Colon (tissue), 2 donors: ENCODE results near the gene ITGAV.

Experiments used
- FAIRE-seq: peaks from 2 replicates; lab custom pipeline; 2012; peaks lifted over from hg19 to GRCh38; lab: Jason Lieb, UNC
- donor health status: control.
- donor health status: control.

ITGAV gene

GRCh38 chr2:186612555-186613440 lies 22.9 kb downstream of the ITGAV start:
- FAIRE-seq = peak; percentile 24

- FAIRE-seq = peak; percentile 28
Observed at GRCh38 chr2:186614373-186614772, 24.5 kb downstream of the ITGAV start.

- no peak for FAIRE-seq
Observed at GRCh38 chr2:186617148-186617547, 27.3 kb downstream of the ITGAV start.

- FAIRE-seq = no peak
Observed at GRCh38 chr2:186617771-186618170, 27.9 kb downstream of the ITGAV start.

GRCh38 chr2:186618696-186619095 lies 28.8 kb downstream of the ITGAV start:
- FAIRE-seq = no peak

- no peak for FAIRE-seq
Observed at GRCh38 chr2:186623084-186623483, 33.2 kb downstream of the ITGAV start.

- FAIRE-seq = no peak
Observed at GRCh38 chr2:186624276-186624675, 34.4 kb downstream of the ITGAV start.

GRCh38 chr2:186629250-186629996 lies 39.6 kb downstream of the ITGAV start:
- no peak for FAIRE-seq

GRCh38 chr2:186632417-186632816 lies 42.6 kb downstream of the ITGAV start:
- FAIRE-seq = no peak

GRCh38 chr2:186634701-186635100 lies 44.8 kb downstream of the ITGAV start:
- no peak for FAIRE-seq

GRCh38 chr2:186636800-186637496 lies 47.1 kb downstream of the ITGAV start:
- peak; percentile 28 for FAIRE-seq

GRCh38 chr2:186637497-186637800 lies 47.6 kb downstream of the ITGAV start:
- no peak for FAIRE-seq

- FAIRE-seq = no peak
Observed at GRCh38 chr2:186639939-186640338, 50.1 kb downstream of the ITGAV start.

- no peak for FAIRE-seq
Observed at GRCh38 chr2:186641132-186641806, 51.4 kb downstream of the ITGAV start.

GRCh38 chr2:186641807-186642321 lies 52.0 kb downstream of the ITGAV start:
- peak; percentile 49 for FAIRE-seq

GRCh38 chr2:186644791-186645190 lies 54.9 kb downstream of the ITGAV start:
- no peak for FAIRE-seq

- no peak for FAIRE-seq
Observed at GRCh38 chr2:186645999-186646398, 56.1 kb downstream of the ITGAV start.

- FAIRE-seq = no peak
Observed at GRCh38 chr2:186648130-186648529, 58.3 kb downstream of the ITGAV start.

GRCh38 chr2:186653511-186653910 lies 63.7 kb downstream of the ITGAV start:
- FAIRE-seq = no peak

- peak; percentile 88 for FAIRE-seq
Observed at GRCh38 chr2:186659383-186659782, 69.5 kb downstream of the ITGAV start.

- FAIRE-seq = no peak
Observed at GRCh38 chr2:186664385-186665043, 74.7 kb downstream of the ITGAV start.

GRCh38 chr2:186669146-186669545 lies 79.3 kb downstream of the ITGAV start:
- no peak for FAIRE-seq
